Loucy (cell line): ENCODE results near the gene B4GALNT4.
"Not testable (repeated sequence)": the region's sequence is repeated elsewhere in the genome, so short reads cannot be mapped to it uniquely, and the experiment has no call there.

Experiments
- EZH2phosphoT487 ChIP-seq: fragments of 200-600 bp; IDR thresholded peaks from 2 replicates; pipeline ENCODE4 v1.6.1; 2018; ENCODE audit warnings: antibody characterized with exemption, mild to moderate bottlenecking, moderate library complexity, borderline replicate concordance
- TF ChIP-seq, protein P1 (sequence below): fragments of 200-600 bp; sonication (generic); conservative IDR thresholded peaks from 2 replicates; pipeline ENCODE4 v1.5.1; 2014; ENCODE audit warnings: mild to moderate bottlenecking, antibody characterized with exemption, low read length

DNA sequence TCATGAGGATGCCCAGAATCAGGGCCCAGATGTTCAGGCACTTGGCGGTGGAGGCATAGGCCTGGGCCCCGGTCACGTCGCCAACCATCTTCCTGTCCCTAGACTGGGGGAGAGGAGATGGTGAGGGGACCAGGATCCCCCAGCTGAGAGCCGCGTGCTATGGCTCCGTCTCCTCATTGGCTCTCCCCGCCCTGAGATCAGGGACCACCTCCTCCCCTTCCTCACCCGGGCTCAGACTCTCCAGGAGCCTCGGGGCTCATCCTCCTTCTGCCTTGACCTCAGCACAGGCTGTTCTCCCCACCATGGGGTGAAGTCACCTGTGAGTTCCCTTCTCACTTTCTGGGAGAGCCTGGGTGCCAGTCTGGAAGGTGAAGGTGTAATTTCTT, 49.4 kb upstream of the B4GALNT4 start:
- TF ChIP-seq, protein P1, sequence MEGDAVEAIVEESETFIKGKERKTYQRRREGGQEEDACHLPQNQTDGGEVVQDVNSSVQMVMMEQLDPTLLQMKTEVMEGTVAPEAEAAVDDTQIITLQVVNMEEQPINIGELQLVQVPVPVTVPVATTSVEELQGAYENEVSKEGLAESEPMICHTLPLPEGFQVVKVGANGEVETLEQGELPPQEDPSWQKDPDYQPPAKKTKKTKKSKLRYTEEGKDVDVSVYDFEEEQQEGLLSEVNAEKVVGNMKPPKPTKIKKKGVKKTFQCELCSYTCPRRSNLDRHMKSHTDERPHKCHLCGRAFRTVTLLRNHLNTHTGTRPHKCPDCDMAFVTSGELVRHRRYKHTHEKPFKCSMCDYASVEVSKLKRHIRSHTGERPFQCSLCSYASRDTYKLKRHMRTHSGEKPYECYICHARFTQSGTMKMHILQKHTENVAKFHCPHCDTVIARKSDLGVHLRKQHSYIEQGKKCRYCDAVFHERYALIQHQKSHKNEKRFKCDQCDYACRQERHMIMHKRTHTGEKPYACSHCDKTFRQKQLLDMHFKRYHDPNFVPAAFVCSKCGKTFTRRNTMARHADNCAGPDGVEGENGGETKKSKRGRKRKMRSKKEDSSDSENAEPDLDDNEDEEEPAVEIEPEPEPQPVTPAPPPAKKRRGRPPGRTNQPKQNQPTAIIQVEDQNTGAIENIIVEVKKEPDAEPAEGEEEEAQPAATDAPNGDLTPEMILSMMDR = not testable (repeated sequence)
- TF ChIP-seq EZH2phosphoT487 = not testable (repeated sequence)
